Measurements from ENCODE around the gene FLNA. TPM values are rescaled to one million over a fixed set of nuclear protein-coding genes. Genes with fewer than 3 reads are reported as not detected.

Gene FLNA
- total and polyA plus RNA-seq, 9 of the 15 experiments (the other 6 are each of a cell fraction or from before 2014, with no cell fraction given), result 6.2 to 735 (median 135) TPM

DNA sequence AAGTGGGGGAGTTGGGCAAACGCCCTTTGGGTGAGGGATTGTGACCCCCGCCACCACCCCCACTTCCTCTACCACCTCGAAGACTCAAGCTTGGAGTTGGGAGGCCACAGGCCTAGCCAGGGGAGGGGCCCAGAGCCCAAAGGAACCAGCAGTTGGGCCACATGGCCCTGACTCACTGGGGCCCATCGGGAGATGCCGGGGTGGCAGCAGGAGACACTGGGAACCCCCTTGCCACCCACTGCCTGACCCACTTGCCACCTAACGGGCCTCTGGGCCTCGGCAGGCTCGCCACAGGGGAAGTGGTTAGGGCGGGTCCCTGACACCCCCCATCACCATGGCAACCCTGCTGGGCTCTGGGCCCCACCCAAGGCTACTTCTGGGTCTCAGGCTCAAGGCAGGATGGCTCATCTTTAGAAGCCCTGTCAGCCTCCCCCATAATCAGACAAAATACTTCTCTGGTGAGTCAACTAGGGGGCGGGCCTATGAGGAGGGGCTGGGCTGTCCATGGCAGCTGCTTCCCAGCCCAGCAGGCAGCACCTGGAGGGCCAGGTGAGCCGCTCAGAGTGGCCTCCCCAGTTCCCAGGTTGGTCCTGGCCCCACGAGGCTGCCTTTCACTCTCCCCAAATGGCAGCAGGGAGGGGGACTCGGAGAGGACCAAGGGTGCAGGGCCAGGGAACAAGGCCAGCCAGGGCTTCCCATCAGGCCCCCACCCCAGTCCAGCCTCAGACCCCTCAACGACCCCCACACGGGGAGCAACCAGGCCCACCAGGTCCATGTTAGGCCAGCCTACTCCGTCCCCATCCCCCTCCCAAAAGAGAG is 5.6 kb downstream of the FLNA start (continued):
- TF ChIP-seq, protein P1, sequence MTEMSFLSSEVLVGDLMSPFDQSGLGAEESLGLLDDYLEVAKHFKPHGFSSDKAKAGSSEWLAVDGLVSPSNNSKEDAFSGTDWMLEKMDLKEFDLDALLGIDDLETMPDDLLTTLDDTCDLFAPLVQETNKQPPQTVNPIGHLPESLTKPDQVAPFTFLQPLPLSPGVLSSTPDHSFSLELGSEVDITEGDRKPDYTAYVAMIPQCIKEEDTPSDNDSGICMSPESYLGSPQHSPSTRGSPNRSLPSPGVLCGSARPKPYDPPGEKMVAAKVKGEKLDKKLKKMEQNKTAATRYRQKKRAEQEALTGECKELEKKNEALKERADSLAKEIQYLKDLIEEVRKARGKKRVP (CRISPR knock-in tag; IDR thresholded peaks at IDR 0.05), result no peak
- TF ChIP-seq ZNF232 (CRISPR knock-in tag; IDR thresholded peaks at IDR 0.05), result 0 out of 2 replicates have a peak, but pooled peaks have one; percentile 26
- TF ChIP-seq, protein P2, sequence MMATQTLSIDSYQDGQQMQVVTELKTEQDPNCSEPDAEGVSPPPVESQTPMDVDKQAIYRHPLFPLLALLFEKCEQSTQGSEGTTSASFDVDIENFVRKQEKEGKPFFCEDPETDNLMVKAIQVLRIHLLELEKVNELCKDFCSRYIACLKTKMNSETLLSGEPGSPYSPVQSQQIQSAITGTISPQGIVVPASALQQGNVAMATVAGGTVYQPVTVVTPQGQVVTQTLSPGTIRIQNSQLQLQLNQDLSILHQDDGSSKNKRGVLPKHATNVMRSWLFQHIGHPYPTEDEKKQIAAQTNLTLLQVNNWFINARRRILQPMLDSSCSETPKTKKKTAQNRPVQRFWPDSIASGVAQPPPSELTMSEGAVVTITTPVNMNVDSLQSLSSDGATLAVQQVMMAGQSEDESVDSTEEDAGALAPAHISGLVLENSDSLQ (IDR thresholded peaks at IDR 0.05), result peak; percentile 84
- no peak for TF ChIP-seq MCM5 (IDR thresholded peaks at IDR 0.05; ENCODE audit: low read depth)
- no peak for TF ChIP-seq KLF13 (tag; IDR thresholded peaks at IDR 0.05; ENCODE audit: borderline replicate concordance, low read depth)
- TF ChIP-seq, protein P3, sequence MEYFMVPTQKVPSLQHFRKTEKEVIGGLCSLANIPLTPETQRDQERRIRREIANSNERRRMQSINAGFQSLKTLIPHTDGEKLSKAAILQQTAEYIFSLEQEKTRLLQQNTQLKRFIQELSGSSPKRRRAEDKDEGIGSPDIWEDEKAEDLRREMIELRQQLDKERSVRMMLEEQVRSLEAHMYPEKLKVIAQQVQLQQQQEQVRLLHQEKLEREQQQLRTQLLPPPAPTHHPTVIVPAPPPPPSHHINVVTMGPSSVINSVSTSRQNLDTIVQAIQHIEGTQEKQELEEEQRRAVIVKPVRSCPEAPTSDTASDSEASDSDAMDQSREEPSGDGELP (CRISPR knock-in tag; IDR thresholded peaks at IDR 0.05; ENCODE audit: borderline replicate concordance), result peak; percentile 90
- TF ChIP-seq SAP30 (IDR thresholded peaks at IDR 0.05; ENCODE audit: borderline replicate concordance, insufficient read depth, low read depth, low read length, poor library complexity, severe bottlenecking), result no peak
- 0 out of 2 replicates have a peak, but pooled peaks have one; percentile 48 for TF ChIP-seq MYNN (IDR thresholded peaks at IDR 0.05)
- no peak for TF ChIP-seq MYNN (CRISPR knock-in tag; IDR thresholded peaks at IDR 0.05)
- TF ChIP-seq FOXK1 (CRISPR knock-in tag; IDR thresholded peaks at IDR 0.05; ENCODE audit: borderline replicate concordance), result no peak
- TF ChIP-seq KDM1A (IDR thresholded peaks at IDR 0.05), result peak in 1 of 2 experiments; percentile 54; a peak in 3 of 4 replicates
- TF ChIP-seq, protein P4, sequence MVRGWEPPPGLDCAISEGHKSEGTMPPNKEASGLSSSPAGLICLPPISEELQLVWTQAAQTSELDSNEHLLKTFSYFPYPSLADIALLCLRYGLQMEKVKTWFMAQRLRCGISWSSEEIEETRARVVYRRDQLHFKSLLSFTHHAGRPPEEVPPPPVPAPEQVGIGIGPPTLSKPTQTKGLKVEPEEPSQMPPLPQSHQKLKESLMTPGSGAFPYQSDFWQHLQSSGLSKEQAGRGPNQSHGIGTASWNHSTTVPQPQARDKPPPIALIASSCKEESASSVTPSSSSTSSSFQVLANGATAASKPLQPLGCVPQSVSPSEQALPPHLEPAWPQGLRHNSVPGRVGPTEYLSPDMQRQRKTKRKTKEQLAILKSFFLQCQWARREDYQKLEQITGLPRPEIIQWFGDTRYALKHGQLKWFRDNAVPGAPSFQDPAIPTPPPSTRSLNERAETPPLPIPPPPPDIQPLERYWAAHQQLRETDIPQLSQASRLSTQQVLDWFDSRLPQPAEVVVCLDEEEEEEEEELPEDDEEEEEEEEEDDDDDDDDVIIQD (CRISPR knock-in tag; IDR thresholded peaks at IDR 0.05), result no peak
- TF ChIP-seq, protein P5, sequence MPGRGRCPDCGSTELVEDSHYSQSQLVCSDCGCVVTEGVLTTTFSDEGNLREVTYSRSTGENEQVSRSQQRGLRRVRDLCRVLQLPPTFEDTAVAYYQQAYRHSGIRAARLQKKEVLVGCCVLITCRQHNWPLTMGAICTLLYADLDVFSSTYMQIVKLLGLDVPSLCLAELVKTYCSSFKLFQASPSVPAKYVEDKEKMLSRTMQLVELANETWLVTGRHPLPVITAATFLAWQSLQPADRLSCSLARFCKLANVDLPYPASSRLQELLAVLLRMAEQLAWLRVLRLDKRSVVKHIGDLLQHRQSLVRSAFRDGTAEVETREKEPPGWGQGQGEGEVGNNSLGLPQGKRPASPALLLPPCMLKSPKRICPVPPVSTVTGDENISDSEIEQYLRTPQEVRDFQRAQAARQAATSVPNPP (IDR thresholded peaks at IDR 0.05; ENCODE audit: borderline replicate concordance, insufficient read depth, insufficient read length), result no peak
- TF ChIP-seq NFRKB (IDR thresholded peaks at IDR 0.05; ENCODE audit: low read depth), result no peak
- TF ChIP-seq RBM22 (IDR thresholded peaks at IDR 0.05; ENCODE audit: low read depth, low read length, poor library complexity, severe bottlenecking), result peak; percentile 56
- TF ChIP-seq, protein P6, sequence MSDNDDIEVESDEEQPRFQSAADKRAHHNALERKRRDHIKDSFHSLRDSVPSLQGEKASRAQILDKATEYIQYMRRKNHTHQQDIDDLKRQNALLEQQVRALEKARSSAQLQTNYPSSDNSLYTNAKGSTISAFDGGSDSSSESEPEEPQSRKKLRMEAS (CRISPR knock-in tag; IDR thresholded peaks at IDR 0.05), result peak; percentile 68
- no peak for TF ChIP-seq BRD9 (IDR thresholded peaks at IDR 0.05; ENCODE audit: low read depth, partially characterized antibody)
- TF ChIP-seq ZEB2 (IDR thresholded peaks at IDR 0.05), result peak; percentile 86
- TF ChIP-seq SOX6 (IDR thresholded peaks at IDR 0.05), result no peak
- 0 out of 2 replicates have a peak, but pooled peaks have one; percentile 18 for TF ChIP-seq CREM (IDR thresholded peaks at IDR 0.05; ENCODE audit: low read depth)
- 0 out of 2 replicates have a peak, but pooled peaks have one; percentile 5 for TF ChIP-seq BHLHE40 (IDR thresholded peaks at IDR 0.05; ENCODE audit: low read length)
